PC-9 (cell line): Measurements from ENCODE around the gene KIAA1328.

Experiments used
- EZH2 ChIP-seq: fragments of 200-600 bp; sonication (generic); IDR thresholded peaks from 2 replicates; pipeline ENCODE4 v1.8.0; 2017; ENCODE audit warnings: antibody characterized with exemption, low read depth
- TF ChIP-seq, protein P1 (sequence below): fragments of 200-600 bp; sonication (generic); conservative IDR thresholded peaks from 2 replicates; pipeline ENCODE4 v1.6.1; 2017; ENCODE audit warnings: mixed run types, antibody characterized with exemption, mild to moderate bottlenecking, moderate library complexity

DNA sequence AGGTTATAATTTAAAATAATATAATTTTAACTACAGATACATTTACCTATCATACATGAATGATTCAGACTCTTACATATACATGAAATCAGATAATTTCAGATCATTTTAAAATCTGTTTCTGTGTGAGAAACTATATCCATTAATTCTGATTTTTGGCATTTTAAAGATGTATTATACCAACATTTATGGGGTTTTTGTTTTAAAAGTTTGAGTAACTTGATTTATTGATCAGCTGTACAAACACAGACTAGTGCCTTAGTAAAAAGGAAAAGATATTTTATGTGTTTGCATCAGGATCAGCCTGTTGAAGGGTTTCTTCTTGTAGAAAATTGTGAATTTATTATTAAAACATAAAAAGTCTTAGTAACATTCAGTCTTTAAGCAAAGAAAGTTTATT, 59.9 kb downstream of the KIAA1328 start:
- TF ChIP-seq, protein P1, sequence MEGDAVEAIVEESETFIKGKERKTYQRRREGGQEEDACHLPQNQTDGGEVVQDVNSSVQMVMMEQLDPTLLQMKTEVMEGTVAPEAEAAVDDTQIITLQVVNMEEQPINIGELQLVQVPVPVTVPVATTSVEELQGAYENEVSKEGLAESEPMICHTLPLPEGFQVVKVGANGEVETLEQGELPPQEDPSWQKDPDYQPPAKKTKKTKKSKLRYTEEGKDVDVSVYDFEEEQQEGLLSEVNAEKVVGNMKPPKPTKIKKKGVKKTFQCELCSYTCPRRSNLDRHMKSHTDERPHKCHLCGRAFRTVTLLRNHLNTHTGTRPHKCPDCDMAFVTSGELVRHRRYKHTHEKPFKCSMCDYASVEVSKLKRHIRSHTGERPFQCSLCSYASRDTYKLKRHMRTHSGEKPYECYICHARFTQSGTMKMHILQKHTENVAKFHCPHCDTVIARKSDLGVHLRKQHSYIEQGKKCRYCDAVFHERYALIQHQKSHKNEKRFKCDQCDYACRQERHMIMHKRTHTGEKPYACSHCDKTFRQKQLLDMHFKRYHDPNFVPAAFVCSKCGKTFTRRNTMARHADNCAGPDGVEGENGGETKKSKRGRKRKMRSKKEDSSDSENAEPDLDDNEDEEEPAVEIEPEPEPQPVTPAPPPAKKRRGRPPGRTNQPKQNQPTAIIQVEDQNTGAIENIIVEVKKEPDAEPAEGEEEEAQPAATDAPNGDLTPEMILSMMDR = no peak
- TF ChIP-seq EZH2 = no peak
